ENCODE results near the gene KRTAP4-16.
"Not testable (repeated sequence)": the region's sequence is repeated elsewhere in the genome, so short reads cannot be mapped to it uniquely, and the experiment has no call there.

KRTAP4-16 gene

GRCh38 chr17:41071606-41072360 is 30.2 kb downstream of the KRTAP4-16 start:
- CTCF ChIA-PET = no interaction called here
- Mint-ChIP-seq H3K27me3 (peaks cover 8% of the 10 kb centered on the region), H3K9me3 (no peaks in the 10 kb centered on the region), H3K27ac (no peak overlapping the region), H3K4me1 (no peaks in the 10 kb centered on the region), H3K36me3 (no peaks in the 10 kb centered on the region), H3K4me3 (no peak overlapping the region)
- DNase-seq = no peak

GRCh38 chr17:41069031-41069430 is 33.0 kb downstream of the KRTAP4-16 start:
- Mint-ChIP-seq H3K36me3 (no peaks in the 10 kb centered on the region), H3K4me3 (no peak overlapping the region), H3K4me1 (no peaks in the 10 kb centered on the region), H3K27ac (no peak overlapping the region), H3K27me3 (no peaks in the 10 kb centered on the region), H3K9me3 (no peaks in the 10 kb centered on the region)
- DNase-seq = no peak
- CTCF ChIA-PET = interaction anchor here (0.9 kb wide), 1 partner anchor 10 kb away, joined by 3 read pairs; no protein-coding TSS in a partner anchor

GRCh38 chr17:41067281-41067680 is 34.7 kb downstream of the KRTAP4-16 start:
- Mint-ChIP-seq H3K9me3 (no peaks in the 10 kb centered on the region), H3K36me3 (no peaks in the 10 kb centered on the region), H3K27me3 (peaks cover under 1% of the 10 kb centered on the region), H3K27ac (no peak overlapping the region), H3K4me1 (no peaks in the 10 kb centered on the region), H3K4me3 (no peak overlapping the region)
- no peak for DNase-seq
- CTCF ChIA-PET = no interaction called here

GRCh38 chr17:41065829-41066624 is 36.0 kb downstream of the KRTAP4-16 start, which contains the start of gene KRTAP2-4:
Gene KRTAP2-4 (minus strand): TSS chr17:41065879. CDS start chr17:41065845, 34 bp downstream.
- no peak for DNase-seq
- peaks cover 8% of the 10 kb centered on the region for H3K27me3 Mint-ChIP-seq
- CTCF ChIA-PET = no interaction called here
- H3K36me3 Mint-ChIP-seq = no peaks in the 10 kb centered on the region
- no peaks in the 10 kb centered on the region for H3K4me1 Mint-ChIP-seq
- no peak within 1 kb of the TSS for H3K4me3 Mint-ChIP-seq
- H3K9me3 Mint-ChIP-seq = no peaks in the 10 kb centered on the region
- H3K27ac Mint-ChIP-seq = no peak within 1 kb of the TSS

- H3K4me1 Mint-ChIP-seq, H3K27ac Mint-ChIP-seq, CTCF ChIA-PET, H3K36me3 Mint-ChIP-seq, H3K4me3 Mint-ChIP-seq, DNase-seq, H3K9me3 Mint-ChIP-seq: not testable (repeated sequence)
- peaks cover 11% of the 10 kb centered on the region for H3K27me3 Mint-ChIP-seq
Measured at GRCh38 chr17:41065016-41065689, 36.9 kb downstream of the KRTAP4-16 start.

GRCh38 chr17:41064301-41064700 is 37.7 kb downstream of the KRTAP4-16 start:
- no peaks in the 10 kb centered on the region for H3K9me3 Mint-ChIP-seq
- no peak for DNase-seq
- no peaks in the 10 kb centered on the region for H3K4me1 Mint-ChIP-seq
- no peak overlapping the region for H3K27ac Mint-ChIP-seq
- H3K4me3 Mint-ChIP-seq = no peak overlapping the region
- H3K27me3 Mint-ChIP-seq = peaks cover 18% of the 10 kb centered on the region
- CTCF ChIA-PET = no interaction called here
- no peaks in the 10 kb centered on the region for H3K36me3 Mint-ChIP-seq

- Mint-ChIP-seq H3K4me1 (no peaks in the 10 kb centered on the region), H3K9me3 (no peaks in the 10 kb centered on the region), H3K36me3 (no peaks in the 10 kb centered on the region), H3K27me3 (peaks cover 21% of the 10 kb centered on the region), H3K27ac (no peak overlapping the region), H3K4me3 (no peak overlapping the region)
- CTCF ChIA-PET = no interaction called here
- DNase-seq = no peak
Measured at GRCh38 chr17:41063449-41063848, 38.6 kb downstream of the KRTAP4-16 start.

- Mint-ChIP-seq H3K36me3 (no peaks in the 10 kb centered on the region), H3K9me3 (peaks cover 6% of the 10 kb centered on the region), H3K4me1 (no peaks in the 10 kb centered on the region), H3K4me3 (no peak overlapping the region), H3K27ac (no peak overlapping the region), H3K27me3 (peaks cover 21% of the 10 kb centered on the region)
- CTCF ChIA-PET = no interaction called here
- DNase-seq = no peak
Measured at GRCh38 chr17:41061964-41062363, 40.0 kb downstream of the KRTAP4-16 start.

GRCh38 chr17:41060052-41060604 is 41.9 kb downstream of the KRTAP4-16 start, which contains the start of gene KRTAP2-3:
Gene KRTAP2-3 (minus strand): TSS chr17:41060114. CDS start chr17:41060050, 64 bp downstream.
- Mint-ChIP-seq H3K4me3 (no peak within 1 kb of the TSS), H3K9me3 (peaks cover 6% of the 10 kb centered on the region), H3K27me3 (peaks cover 21% of the 10 kb centered on the region), H3K4me1 (no peaks in the 10 kb centered on the region), H3K36me3 (no peaks in the 10 kb centered on the region), H3K27ac (no peak within 1 kb of the TSS)
- DNase-seq = no peak
- CTCF ChIA-PET = no interaction called here

- CTCF ChIA-PET = interaction anchor here (1.0 to 1.1 kb wide), 2 partner anchors 9 to 12 kb away, joined by 3 to 4 read pairs; partner anchors contain the start of gene KRTAP2-1
- H3K9me3 Mint-ChIP-seq, H3K4me1 Mint-ChIP-seq, DNase-seq, H3K36me3 Mint-ChIP-seq, H3K27ac Mint-ChIP-seq, H3K4me3 Mint-ChIP-seq: not testable (repeated sequence)
- peaks cover 21% of the 10 kb centered on the region for H3K27me3 Mint-ChIP-seq
Measured at GRCh38 chr17:41059276-41060051, 42.5 kb downstream of the KRTAP4-16 start.

GRCh38 chr17:41058741-41059140 is 43.3 kb downstream of the KRTAP4-16 start:
- Mint-ChIP-seq H3K4me1 (no peaks in the 10 kb centered on the region), H3K4me3 (no peak overlapping the region), H3K27me3 (peaks cover 21% of the 10 kb centered on the region), H3K9me3 (peaks cover 6% of the 10 kb centered on the region), H3K27ac (no peak overlapping the region), H3K36me3 (no peaks in the 10 kb centered on the region)
- DNase-seq = no peak
- CTCF ChIA-PET = interaction anchor here (1.0 to 1.1 kb wide), 2 partner anchors 10 to 11 kb away, joined by 3 to 4 read pairs; partner anchors contain the start of gene KRTAP2-1

GRCh38 chr17:41057547-41057946 is 44.5 kb downstream of the KRTAP4-16 start:
- no peak overlapping the region for H3K4me3 Mint-ChIP-seq
- H3K9me3 Mint-ChIP-seq = peaks cover 6% of the 10 kb centered on the region
- no peak overlapping the region for H3K27ac Mint-ChIP-seq
- peaks cover 21% of the 10 kb centered on the region for H3K27me3 Mint-ChIP-seq
- no peaks in the 10 kb centered on the region for H3K4me1 Mint-ChIP-seq
- CTCF ChIA-PET = no interaction called here
- DNase-seq = no peak
- H3K36me3 Mint-ChIP-seq = no peaks in the 10 kb centered on the region

GRCh38 chr17:41055130-41055529 is 46.9 kb downstream of the KRTAP4-16 start, which contains the start of gene KRTAP2-2:
Gene KRTAP2-2 (minus strand): TSS chr17:41055230. CDS start chr17:41055211, 19 bp downstream.
- DNase-seq, H3K27ac Mint-ChIP-seq, H3K4me1 Mint-ChIP-seq, H3K4me3 Mint-ChIP-seq, CTCF ChIA-PET, H3K36me3 Mint-ChIP-seq, H3K9me3 Mint-ChIP-seq: not testable (repeated sequence)
- peaks cover 12% of the 10 kb centered on the region for H3K27me3 Mint-ChIP-seq
